Stimulated activated CD8-positive, alpha-beta memory T cell treated with anti-CD3 and anti-CD28 coated beads, Interleukin-12 subunit alpha, Interleukin-12 subunit beta, amount 100 ng/mL, for 4 hours (primary cell): ENCODE results near the gene RNU1-2.
"Not testable (repeated sequence)": the region's sequence is repeated elsewhere in the genome, so short reads cannot be mapped to it uniquely, and the experiment has no call there.

Source experiments
- DNase-seq: peaks from one replicate; pipeline ENCODE4 v3.0.0-alpha.2; 2020; ENCODE audit warnings: low read depth

RNU1-2 gene

DNA sequence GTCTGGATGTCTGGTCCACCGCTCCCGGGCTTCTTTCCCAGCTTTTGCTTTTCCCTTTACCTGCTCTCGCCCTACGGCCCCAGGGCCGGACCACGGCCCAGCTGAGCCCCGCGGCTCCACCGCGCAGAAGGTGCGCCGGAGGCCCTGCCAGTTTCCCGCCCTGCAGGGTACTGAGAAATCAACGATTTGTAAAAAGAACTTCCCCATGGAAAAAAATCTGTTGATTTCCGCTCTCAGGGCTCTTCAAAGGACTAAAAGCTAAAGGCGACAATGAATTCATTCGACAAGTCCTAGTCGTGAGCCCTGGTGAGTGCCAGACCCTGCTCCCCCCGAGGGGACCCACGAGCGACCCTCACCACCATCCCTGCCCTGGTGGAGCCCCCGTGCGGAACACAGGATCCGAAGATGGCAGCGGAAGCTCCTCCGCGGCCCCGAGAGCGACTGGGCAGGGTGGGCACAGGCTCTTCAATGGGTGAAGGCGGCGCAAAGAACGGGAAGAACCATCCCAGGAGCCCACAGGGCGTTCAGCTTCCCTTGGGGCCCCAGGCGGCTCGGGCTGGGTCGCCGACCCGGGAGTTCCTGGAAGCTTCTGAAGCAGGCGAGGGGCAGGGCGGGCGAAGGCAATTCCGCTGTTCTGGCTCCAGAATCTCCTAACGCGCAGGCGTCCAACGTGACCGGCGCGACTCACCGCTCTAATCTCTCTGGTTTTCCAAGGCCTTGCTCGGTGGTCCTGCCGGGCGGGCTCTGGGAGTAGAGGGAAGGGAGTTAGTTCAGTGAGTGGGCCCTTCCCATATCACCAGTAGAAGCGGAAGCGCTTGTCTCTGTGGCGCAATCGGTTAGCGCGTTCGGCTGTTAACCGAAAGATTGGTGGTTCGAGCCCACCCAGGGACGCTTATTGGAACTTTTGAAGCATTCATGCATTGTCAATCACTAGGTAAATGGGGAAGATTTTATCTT is 6.6 kb upstream of the RNU1-2 start:
- DNase-seq: no peak

DNA sequence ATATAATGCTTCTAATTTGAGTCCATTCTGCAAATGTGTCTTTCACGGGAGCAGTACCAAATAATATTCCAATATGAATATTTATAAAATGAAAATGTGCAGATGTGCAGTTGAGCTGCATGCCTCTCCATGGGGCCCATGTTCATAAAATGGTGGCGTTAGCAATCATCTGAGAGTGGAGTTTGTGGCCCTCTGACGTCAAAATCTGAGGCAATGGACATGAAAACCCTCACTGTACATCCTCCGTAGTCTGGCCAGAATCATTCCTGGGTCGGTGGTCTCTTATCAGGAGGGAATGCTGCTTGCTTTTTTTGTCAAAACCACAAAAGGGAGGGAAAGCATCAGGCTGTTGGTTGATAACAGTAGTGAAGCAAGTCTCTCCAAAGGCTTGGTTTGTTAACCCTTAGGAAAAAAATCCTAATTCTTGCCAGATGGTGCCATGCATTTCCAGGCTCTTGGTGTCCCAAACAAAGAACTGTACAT is 5.2 kb upstream of the RNU1-2 start:
- not testable (repeated sequence) for DNase-seq

DNA sequence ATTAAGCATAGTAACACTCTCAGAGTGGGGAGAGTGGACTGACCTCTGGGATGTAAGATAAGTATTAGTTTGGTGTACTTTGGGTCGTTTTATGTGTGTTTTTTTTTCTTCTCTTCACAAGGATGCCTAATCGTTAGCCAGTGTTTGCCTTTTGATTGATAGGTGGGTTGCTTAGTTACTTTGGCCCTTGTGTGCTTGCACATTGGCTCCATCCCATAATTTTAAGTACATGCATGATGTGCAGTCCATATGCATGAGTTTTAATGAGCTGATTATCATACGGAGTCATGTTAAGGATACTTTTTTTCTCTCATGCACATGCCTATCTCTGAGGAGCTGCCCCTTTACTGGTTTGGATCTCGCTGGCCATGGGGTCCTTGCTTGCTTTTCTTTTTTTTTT is 4.7 kb upstream of the RNU1-2 start:
- DNase-seq: not testable (repeated sequence)

DNA sequence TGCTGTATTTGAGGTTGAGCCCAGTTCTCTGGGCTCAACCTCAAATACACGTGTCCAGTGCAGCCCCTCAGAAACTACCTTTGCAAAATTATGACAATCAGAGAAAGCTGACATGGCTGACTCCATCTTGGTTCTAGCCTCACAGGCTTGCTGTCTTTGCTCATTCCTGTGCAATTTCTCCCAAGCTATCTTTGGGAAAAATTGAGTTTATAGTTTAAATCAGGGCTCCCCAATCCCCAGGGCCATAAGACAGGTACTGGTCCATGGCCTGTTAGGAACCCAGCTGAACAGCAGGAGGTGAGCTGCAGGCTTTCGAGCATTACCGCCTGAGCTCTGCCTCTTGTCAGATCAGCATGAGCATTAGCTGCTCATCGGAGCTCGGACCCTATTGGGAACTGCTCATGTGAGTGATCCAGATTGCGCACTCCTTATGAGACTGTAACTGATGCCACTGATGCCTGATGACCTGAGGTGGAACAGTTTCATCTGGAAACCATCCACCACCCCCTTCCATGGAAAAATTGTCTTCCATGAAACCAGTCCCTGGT is 2.7 kb upstream of the RNU1-2 start:
- not testable (repeated sequence) for DNase-seq

DNA sequence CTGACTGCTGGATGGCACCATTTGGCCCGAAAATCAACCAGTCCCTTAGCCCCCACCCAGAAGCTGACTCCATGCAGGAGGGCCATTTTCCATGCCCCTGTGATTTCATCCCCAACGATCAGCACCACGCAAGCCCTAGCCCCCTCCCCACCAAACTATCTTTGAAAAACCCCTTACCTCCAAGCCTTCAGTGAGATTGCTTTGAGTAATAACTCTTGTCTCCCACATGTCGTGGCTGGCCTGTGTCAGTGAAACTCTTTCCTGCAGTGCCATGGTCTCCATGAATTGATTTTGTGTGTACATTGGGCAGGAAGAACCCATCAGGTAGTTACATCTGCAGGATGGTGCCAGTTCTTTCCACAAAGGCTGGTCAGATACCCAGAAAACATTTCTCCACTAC is 2.0 kb upstream of the RNU1-2 start:
- DNase-seq: not testable (repeated sequence)

DNA sequence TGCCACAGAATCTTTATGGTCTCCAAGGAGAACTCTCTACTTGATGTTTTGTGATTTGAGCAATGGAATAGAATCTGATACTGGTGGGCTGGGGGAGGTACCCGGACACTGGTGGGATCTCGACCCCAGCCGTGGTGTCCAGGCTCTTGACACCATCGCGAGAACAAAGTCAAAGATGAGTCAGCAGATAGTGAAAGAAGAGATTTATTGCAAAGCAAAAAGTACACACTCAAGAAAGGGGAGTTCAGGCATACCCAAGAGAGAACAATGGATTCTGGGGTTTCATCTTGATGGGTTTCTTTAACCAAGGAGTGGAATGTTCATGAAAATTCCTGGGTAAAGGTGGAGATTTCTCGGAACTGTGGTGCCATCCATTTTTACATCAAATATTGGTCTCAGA is 1.4 kb upstream of the RNU1-2 start:
- DNase-seq: not testable (repeated sequence)

DNA sequence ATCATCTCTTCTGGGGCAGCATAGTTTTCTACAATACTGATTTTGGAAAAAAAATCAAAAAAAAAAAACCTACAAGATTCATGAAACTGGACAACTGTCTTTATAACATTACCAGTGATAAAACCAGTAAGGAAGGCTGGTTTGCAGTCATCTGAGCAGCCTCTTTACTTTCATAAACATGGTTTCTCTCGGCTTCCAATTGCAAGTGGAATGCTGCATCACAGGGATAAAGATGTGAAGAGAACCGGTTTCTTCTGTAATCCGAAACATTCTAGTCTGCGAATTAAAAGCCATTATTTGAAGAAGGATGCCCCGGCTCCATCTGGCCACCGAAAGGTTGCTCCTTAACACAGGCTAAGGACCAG is 565 bp upstream of the RNU1-2 start:
- not testable (repeated sequence) for DNase-seq

DNA sequence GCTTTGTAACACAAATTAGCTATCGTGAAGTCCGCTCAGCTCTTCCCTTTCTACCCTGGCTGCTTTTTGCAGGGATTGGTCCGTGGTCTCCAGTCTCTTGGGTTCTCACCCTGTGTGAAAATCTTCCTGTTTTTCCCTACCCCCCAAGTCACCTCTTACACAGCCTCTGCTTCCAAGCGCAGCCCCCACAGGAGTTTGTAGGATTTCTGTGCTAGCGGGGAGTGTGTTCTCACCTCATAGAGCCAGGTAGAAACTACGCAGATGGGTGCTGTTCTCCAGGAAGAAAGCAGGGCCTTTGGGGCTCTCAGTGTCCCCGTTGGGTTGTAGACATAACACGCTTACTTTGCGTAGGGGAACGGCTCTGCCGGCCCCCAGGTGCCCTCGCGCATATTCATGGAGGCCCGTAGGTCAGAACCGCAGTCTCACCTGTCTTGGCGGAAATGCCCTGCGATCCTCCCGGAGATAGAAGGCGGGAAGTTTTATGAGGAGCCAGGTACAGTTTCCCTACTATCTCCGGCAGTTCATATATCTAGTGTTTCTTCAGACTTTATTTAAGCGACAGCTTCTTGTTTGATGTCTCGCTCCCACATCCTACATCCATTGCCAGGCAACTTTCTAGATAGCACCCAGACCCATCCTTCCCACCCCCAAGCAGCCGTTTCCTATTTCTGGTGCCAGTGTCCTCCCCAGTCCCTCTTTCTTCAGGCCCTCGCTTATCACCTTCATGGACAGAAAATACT is 706 bp downstream of the RNU1-2 start:
- DNase-seq: peak; percentile 43

DNA sequence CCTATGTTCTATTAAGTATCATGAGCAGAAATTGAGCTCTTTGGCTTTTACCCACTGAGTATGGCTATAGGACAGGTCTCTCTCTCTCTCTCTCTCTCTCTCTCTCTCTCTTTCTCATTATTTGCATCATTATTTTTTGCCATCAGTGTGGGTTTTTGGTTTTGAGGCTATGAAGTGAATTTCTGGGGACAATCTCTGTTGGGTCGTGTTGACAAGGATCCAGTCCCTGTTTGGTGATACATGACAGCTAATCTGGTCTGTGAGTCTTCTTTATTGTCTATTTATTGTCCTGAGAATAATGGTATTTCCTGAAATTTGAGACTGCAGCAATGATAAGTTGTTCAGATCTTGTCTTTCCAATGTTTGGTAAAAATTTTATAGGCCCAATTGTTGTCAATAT is 1.9 kb downstream of the RNU1-2 start:
- DNase-seq: not testable (repeated sequence)

DNA sequence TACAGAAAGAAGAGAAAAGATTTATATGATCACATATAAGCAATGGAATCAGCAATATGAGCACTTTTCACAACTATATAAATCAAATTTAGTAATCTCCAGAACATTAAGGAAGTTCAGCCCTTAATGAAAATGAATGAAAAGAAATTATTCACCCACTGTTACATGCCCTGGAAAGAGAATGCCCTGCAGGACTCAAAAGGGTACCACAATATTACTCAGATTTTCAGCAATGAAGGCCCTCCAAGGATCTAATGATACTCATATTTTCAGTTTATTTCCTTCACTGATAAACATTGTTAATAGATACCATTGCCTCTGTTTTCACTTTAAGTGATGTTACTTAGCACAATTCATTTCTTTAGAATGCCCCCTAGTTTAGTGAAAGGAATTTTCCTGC is 2.5 kb downstream of the RNU1-2 start:
- DNase-seq: not testable (repeated sequence)

DNA sequence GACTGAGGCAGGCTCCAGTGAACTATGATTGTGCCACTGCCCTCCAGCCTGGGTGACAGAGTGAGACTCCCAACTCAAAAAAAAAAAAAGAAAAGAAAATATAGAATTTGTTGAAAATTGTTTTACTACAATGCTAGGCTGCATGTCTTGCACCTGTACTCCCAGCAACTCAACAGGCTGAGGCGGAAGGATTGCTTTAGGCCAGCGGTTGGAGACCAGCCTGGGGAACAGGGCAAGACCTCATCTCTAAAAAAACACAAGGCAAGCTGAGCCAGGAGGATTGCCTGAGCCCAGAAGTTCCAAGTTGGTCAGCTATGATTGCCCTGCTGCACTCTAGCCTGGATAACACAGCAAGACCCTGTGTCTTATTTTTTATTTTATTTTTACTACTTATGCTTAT is 3.2 kb downstream of the RNU1-2 start:
- not testable (repeated sequence) for DNase-seq

DNA sequence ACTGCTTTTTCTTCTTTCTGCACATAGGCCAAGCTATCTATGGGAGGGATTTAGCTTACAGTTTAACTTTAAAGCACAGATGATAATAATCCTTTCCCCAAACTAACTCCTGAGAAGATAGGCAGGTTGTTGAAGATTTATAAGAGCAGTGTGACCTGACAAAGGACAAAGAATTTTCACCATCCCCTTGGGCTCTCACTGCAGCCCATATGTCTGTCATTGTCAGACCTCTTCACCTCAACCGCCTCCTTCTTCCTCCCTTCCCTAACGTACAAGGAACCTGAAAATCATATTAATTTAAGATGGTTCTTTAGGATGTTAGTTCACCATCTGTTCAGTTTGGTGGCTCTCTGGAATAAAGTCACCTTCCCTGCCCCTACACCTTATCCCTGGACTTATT is 5.0 kb downstream of the RNU1-2 start:
- no peak for DNase-seq

DNA sequence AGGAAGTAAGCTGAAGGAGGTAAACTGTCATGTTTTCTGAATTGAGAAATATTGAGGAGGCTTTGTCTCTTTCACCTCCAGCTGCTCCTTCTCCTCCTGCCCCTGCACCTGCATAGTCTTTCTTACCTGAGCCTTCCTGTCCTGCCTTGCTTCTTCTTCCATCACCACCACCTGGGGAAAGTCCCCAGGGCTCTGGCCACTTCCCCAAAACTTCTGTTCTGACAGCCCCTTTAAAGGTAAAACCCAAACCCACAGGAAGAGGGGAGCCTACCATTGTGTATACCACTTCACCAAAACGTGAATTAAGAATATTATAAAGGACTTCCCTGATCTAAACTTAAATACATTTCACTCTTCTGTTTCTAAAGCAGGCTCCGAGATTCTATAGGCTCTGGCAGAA is 5.6 kb downstream of the RNU1-2 start:
- DNase-seq: not testable (repeated sequence)

DNA sequence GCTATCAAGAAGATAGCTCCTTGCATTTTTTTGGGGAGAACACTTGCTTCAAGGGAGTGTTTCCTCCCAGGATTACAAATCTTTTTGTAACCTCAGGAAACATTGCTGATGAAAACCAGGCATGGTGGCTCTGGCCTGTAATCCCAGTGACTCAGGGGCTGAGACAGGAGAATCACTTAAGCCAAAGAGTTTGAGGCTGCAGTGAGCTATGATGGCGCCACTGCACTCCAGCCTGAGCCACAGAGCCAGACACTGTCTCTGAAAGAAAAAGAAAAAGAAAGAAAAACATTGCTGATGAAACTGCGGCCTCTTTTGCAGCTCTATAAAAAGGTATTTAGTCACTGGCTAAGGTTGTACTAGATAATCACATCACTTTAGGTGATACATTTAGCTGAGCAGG is 7.3 kb downstream of the RNU1-2 start:
- no peak for DNase-seq

DNA sequence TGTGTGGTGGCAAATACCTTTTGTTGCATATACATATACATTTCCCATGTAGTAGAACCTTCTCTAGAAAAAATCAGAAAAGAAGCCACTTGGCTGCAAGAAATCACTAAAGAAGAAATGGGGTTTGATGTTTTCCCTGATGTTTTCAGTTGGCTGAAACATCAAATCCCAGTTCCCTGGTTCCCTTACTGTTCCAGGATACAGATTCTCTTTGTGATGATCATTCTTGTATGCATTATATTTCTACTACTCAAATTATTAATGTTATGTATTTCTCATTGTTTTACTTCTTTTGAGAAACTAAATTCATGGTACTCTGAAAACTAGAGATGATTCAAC is 7.6 kb downstream of the RNU1-2 start:
- no peak for DNase-seq

DNA sequence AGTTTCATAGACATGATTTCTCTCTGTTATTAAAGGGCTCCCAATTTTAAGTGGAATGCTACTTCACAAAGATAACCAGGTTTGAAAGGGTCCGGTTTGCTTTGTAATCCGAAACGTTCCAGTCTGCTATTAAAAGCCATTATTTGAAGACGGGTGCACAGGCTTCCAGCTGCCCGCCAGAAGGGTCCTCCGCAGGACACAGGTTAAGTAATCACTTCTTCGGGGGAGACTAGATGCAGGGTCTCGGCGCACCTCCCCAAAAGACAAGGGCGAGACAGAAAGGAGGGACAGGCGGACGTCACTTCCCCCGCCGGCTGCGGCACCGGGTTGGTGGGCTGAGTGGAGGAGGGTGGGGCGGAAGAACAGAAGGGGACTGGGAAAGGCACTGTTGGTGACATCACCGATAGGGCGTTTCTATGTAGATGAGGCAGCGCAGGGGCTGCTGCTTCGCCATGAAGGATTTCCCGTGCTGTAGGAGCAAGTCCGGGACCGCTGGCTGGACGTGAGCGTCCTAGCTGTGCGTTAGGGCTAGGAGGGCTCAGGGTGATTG is 8.9 kb downstream of the RNU1-2 start:
- peak; percentile 97 for DNase-seq

DNA sequence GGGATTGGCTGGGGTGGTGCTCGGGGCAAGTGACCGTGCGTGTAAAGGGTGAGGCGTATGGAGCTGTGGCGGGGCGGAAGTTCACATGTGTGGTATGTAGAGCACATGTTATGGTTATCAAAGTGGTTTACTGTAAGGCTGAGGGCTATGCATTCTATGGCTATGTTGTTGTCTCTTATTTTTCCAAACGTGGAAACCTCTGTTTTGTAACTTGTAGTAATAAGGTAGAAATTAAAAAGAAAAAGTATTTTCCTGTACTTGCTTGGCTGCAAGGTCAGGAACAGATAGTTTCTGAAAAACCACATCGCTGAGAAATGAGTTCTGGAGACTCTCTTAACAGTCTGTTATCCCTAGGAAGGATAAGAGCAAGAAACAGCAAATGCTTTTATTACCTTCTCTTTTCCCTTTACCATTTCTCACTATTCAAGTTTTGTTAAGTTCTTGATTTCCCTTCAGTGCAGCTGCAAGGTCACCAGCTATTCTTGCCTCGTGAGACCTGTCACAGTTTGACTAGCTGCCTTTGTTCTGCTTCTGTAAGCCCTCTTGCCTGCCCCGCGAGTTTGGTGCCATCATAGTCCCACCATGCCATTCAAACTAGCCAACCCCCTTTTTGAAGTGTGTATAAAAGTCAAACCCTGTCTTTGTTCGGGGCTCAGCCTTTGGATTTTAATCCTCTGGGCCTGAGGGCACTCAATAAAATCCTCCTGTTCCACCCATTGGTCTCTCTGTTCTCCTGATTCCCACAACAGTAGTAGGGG is 9.5 kb downstream of the RNU1-2 start:
- no peak for DNase-seq

DNA sequence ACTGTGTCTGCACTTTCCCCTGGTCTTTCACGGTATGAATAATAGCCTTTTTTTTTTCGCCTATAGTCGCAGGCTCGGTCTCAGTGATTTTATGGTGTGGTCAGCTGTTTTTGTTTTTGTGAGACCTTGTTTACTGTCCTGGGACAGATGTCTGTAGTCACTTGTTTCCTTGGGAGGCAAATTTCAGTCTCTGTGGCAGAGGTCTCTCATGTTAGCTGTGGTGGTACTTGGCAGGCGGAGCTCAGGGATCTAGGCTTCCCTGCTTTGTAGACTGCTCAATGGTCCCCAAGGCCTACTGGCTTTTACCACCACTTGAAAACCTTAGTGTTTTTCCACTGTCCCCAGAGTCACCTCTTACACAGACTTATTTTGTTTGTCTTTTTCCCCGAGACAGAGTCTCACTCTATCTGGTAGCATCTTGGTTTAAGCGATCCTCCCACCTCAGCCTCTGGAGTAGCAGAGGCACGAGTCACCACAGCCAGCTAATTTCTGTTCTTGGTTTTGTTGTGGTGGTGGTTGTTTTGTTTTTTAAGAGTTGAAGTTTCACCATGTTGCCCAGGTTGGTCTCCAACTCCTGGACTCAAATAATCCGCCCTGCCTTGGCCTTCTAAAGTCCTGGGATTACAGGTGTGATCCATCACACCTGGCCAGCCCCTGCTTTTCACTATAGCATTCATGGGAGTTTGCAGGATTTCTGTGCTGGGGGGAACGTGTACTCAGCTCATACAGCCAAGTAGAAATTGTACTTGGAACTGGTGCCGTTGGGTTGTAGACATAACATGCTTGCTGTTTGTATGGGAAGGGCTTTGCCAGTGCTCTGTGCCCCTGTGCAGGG is 10.3 kb downstream of the RNU1-2 start:
- DNase-seq: no peak

DNA sequence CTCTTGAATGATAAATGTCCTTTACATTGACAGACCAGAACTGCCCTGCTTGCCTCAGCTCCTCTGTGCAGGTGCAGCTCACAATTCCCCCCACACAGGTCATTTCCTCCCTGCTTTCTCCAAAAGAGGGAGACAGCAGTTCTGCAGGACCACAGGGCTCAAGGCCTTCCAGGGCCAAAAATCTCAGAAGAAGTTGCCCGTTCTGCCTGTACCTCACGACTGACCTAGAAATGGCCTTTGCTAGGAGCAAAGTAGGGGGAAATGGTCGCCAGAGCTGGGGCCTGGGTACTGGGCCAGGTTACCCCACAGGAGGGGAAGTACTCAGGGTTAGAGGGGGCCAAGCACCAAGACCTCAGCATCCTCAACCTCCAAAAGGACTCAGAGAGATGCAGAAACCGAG is 11.1 kb downstream of the RNU1-2 start:
- DNase-seq: no peak

DNA sequence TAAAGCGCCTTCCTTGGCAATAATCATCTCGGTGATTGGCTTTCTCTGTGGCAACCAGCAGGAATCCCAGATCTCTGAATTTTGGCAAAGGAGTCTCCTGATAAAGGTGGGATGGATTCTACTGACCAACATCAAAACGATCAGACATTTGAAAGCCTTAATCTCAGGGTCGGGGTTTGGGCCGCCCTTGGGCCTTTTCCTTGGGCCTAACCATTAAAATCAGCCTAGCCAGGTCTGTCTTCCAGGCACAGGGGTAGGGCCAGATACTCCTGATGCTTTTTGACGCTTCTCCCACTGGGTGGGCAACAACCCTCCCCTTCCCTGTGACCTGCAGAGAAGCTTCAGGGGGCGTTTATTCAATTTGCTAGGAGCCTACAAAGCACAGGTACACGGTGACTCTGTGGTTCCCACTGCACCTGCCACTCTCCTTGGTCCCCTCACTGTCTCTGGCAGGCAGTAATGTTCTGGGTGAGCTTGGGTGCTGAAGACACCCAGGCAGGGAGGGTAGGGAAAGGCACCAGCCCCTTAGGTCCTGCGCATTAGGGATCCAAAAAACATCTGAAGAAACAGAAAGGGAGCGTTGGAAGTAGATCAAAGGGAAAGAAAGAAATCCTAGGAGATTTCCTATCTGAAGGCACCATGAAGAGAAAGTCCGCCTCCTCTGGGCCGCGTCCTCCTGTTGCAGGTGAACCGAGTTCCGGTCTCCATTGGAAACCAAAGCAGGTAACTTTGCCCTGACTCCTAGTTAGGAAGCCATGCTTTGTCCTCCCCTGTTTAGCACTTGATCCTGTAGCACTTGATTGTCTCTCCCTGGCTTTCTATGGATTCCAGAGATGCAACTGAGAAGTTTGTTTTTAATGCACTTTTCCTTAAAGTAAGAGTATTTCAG is 12.3 kb downstream of the RNU1-2 start:
- no peak for DNase-seq
